HEK293 (cell line): ENCODE results near the gene TADA3.

ENCODE experiments used
- CTCF ChIA-PET: fragments of 350-600 bp; formaldehyde crosslinking; extraction: SDS; loops from one replicate; lab custom pipeline; 2021; ENCODE audit warnings: antibody characterized with exemption; lab: Yijun Ruan, JAX
- POLR2A ChIA-PET: fragments of 300-600 bp; formaldehyde crosslinking; extraction: SDS; loops from one replicate; lab custom pipeline; 2020; ENCODE audit warnings: antibody characterized with exemption, inconsistent platforms; lab: Yijun Ruan, JAX
- H3K27ac ChIP-seq: fragments of 200-500 bp; sonication (Bioruptor generic); 2 replicates; pipeline ENCODE4 v1.5.1; 2014; ENCODE audit warnings: low read depth, low read length, control low read depth, inconsistent platforms; ENCODE audit errors: extremely low read depth
- H3K36me3 ChIP-seq, 2 experiments: fragments of 200-500 bp in 1 of 2; sonication (Bioruptor generic) in 1 of 2; 1 replicate in 1 of 2; 2 replicates in 1 of 2; pipeline ENCODE4 v1.5.1; 2014 to 2017; ENCODE audit warnings: inconsistent platforms in 2 of 2, low read length in 2 of 2; ENCODE audit not compliant: control insufficient read depth in 2 of 2, insufficient read depth in 1 of 2
- H3K4me1 ChIP-seq: fragments of 200-500 bp; sonication (Bioruptor generic); 2 replicates; pipeline ENCODE4 v1.5.1; 2014; ENCODE audit warnings: mild to moderate bottlenecking, low read length, inconsistent platforms; ENCODE audit not compliant: control insufficient read depth, insufficient read depth
- H3K4me3 ChIP-seq: 2 replicates; pipeline ENCODE4 v1.5.1; 2011; ENCODE audit warnings: low read depth, mild to moderate bottlenecking, control low read depth, low read length, moderate library complexity
- H3K9me3 ChIP-seq: fragments of 200-500 bp; sonication (Bioruptor generic); 2 replicates; pipeline ENCODE4 v1.5.1; 2014; ENCODE audit warnings: low read depth, low read length, inconsistent platforms; ENCODE audit not compliant: control insufficient read depth, insufficient read depth
- BCL11A ChIP-seq: fragments of 450-650 bp; formaldehyde crosslinking; IDR thresholded peaks from 2 replicates; pipeline ENCODE4 v1.5.1; 2016; ENCODE audit warnings: low read depth, missing biosample characterization, missing genetic modification characterization
- EGR2 ChIP-seq: fragments of 450-650 bp; formaldehyde crosslinking; IDR thresholded peaks from 2 replicates; pipeline ENCODE4 v1.5.1; 2016; ENCODE audit warnings: low read depth, missing biosample characterization, missing genetic modification characterization
- FEZF1 ChIP-seq: fragments of 450-650 bp; formaldehyde crosslinking; IDR thresholded peaks from 2 replicates; pipeline ENCODE4 v1.5.1; 2016; ENCODE audit warnings: missing biosample characterization, missing genetic modification characterization
- KLF10 ChIP-seq: fragments of 450-650 bp; IDR thresholded peaks from 2 replicates; pipeline ENCODE4 v1.5.1; 2018; ENCODE audit warnings: missing biosample characterization, mild to moderate bottlenecking, missing genetic modification characterization
- MEIS1 ChIP-seq: sonication (generic); formaldehyde crosslinking; IDR thresholded peaks from 2 replicates; pipeline ENCODE4 v1.8.1; 2022; ENCODE audit warnings: missing genetic modification reagents, mild to moderate bottlenecking, borderline replicate concordance
- ZBTB21 ChIP-seq: fragments of 450-650 bp; formaldehyde crosslinking; IDR thresholded peaks from 2 replicates; pipeline ENCODE4 v1.5.1; 2017; ENCODE audit warnings: missing biosample characterization, missing genetic modification characterization
- ZFHX2 ChIP-seq: fragments of 450-650 bp; formaldehyde crosslinking; conservative IDR thresholded peaks from 2 replicates; pipeline ENCODE4 v1.5.1; 2016; ENCODE audit warnings: missing biosample characterization, missing genetic modification characterization
- ZIC2 ChIP-seq: fragments of 450-650 bp; formaldehyde crosslinking; IDR thresholded peaks from 2 replicates; pipeline ENCODE4 v1.5.1; 2016; ENCODE audit warnings: missing biosample characterization, missing genetic modification characterization
- ZNF121 ChIP-seq: fragments of 450-650 bp; formaldehyde crosslinking; IDR thresholded peaks from 2 replicates; pipeline ENCODE4 v1.5.1; 2016; ENCODE audit warnings: missing biosample characterization, missing genetic modification characterization
- ZNF140 ChIP-seq: fragments of 450-650 bp; formaldehyde crosslinking; IDR thresholded peaks from 2 replicates; pipeline ENCODE4 v1.5.1; 2016; ENCODE audit warnings: missing biosample characterization, missing genetic modification characterization
- ZNF354C ChIP-seq: fragments of 450-650 bp; formaldehyde crosslinking; IDR thresholded peaks from 2 replicates; pipeline ENCODE4 v1.5.1; 2016; ENCODE audit warnings: missing biosample characterization, missing genetic modification characterization, low read depth, borderline replicate concordance
- ZNF391 ChIP-seq: fragments of 450-650 bp; formaldehyde crosslinking; IDR thresholded peaks from 2 replicates; pipeline ENCODE4 v1.5.1; 2016; ENCODE audit warnings: low read depth, missing biosample characterization, missing genetic modification characterization, borderline replicate concordance
- ZNF423 ChIP-seq: fragments of 450-650 bp; formaldehyde crosslinking; IDR thresholded peaks from 2 replicates; pipeline ENCODE4 v1.5.1; 2016; ENCODE audit warnings: missing biosample characterization, missing genetic modification characterization
- ZNF560 ChIP-seq: fragments of 450-650 bp; formaldehyde crosslinking; IDR thresholded peaks from 2 replicates; pipeline ENCODE4 v1.5.1; 2017; ENCODE audit warnings: missing biosample characterization, missing genetic modification characterization, borderline replicate concordance
- ZNF561 ChIP-seq: fragments of 450-650 bp; IDR thresholded peaks from 2 replicates; pipeline ENCODE4 v1.5.1; 2018; ENCODE audit warnings: missing biosample characterization, missing genetic modification characterization, borderline replicate concordance
- ZNF654 ChIP-seq: fragments of 450-650 bp; formaldehyde crosslinking; IDR thresholded peaks from 2 replicates; pipeline ENCODE4 v1.5.1; 2016; ENCODE audit warnings: low read depth, missing biosample characterization, missing genetic modification characterization
- ZNF707 ChIP-seq: fragments of 450-650 bp; formaldehyde crosslinking; IDR thresholded peaks from 2 replicates; pipeline ENCODE4 v1.5.1; 2016; ENCODE audit warnings: missing biosample characterization, missing genetic modification characterization
- TF ChIP-seq, protein P1 (sequence below): fragments of 450-650 bp; formaldehyde crosslinking; IDR thresholded peaks from 2 replicates; pipeline ENCODE4 v1.5.1; 2016; ENCODE audit warnings: missing biosample characterization, missing genetic modification characterization
- TF ChIP-seq, protein P2 (sequence below): fragments of 450-650 bp; formaldehyde crosslinking; IDR thresholded peaks from 2 replicates; pipeline ENCODE4 v1.5.1; 2016; ENCODE audit warnings: missing biosample characterization, missing genetic modification characterization, low read depth
- TF ChIP-seq, protein P3 (sequence below): fragments of 450-650 bp; formaldehyde crosslinking; IDR thresholded peaks from 2 replicates; pipeline ENCODE4 v1.5.1; 2016; ENCODE audit warnings: missing biosample characterization, missing genetic modification characterization
- TF ChIP-seq, protein P4 (sequence below): fragments of 450-650 bp; formaldehyde crosslinking; IDR thresholded peaks from 2 replicates; pipeline ENCODE4 v1.5.1; 2016; ENCODE audit warnings: missing biosample characterization, missing genetic modification characterization, borderline replicate concordance
- TF ChIP-seq, protein P5 (sequence below): fragments of 450-650 bp; formaldehyde crosslinking; optimal IDR thresholded peaks from 2 replicates; pipeline ENCODE3; 2016; ENCODE audit warnings: missing biosample characterization, mild to moderate bottlenecking, missing genetic modification characterization

Gene TADA3

DNA sequence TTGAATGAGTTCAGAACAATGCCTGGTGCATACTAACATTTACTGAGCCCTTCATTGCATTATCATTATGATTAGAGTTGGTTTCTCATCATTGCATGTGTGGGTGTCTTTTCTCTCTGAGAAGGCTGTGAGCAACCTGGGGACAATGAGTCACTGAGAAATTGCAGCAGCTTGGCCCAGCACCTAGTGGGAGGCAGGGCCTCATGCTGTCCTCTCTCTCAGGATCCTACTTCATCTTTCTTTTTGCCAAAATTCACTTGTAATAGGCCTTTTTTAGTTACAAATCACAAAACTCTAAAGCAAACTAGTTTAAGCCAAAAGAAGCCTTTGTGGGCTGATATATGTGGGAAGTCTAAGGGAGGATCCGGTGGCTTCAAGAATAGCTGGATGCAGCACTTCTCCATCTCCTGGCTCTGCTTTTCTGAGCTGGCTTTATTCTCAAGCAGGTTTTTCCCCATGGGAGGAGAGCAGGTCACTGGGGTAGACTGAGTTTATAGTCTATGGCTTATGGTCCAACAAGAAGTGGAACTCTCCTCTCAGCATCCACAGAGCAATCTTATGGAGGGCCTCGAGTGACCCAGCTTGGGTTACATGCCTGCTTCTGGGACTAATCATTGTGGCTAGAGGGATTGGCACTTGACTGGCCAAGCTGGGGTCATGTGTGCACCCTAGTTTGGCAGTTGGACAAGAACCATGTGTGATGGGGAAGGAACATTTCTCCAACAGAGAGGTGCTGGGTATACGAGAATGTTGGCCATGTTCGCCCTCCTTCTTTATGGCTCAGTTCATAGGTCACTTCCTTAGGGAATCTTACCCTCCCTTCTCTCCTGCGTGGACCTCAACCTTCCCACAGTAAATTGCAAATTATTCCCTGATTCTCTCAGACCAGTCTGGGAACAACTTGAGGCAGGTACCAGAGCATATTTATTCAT lies 13.9 kb downstream of the TADA3 start:
- no peaks in the 10 kb centered on the region for H3K4me1 ChIP-seq
- CTCF ChIA-PET, result interaction anchor here (0.6 kb wide), 1 partner anchor 174 kb away, joined by 3 read pairs; the partner anchor contains the start of gene PRRT3
- POLR2A ChIA-PET, result interaction anchor here (0.6 kb wide), 1 partner anchor 9 kb away, joined by 3 read pairs; the partner anchor contains the start of gene CAMK1
- TF ChIP-seq ZNF423 (tag by site-specific recombination), result no peak
- TF ChIP-seq ZFHX2, result peak; percentile 48; the same call in 1 of the 2 replicates
- no peak for TF ChIP-seq ZBTB21 (tag by site-specific recombination)
- TF ChIP-seq ZNF121, result no peak
- 0 out of 2 replicates have a peak, but pooled peaks have one; percentile 22 for TF ChIP-seq EGR2
- no peak for TF ChIP-seq ZNF654 (tag by site-specific recombination)
- TF ChIP-seq ZNF707 (tag by site-specific recombination), result no peak
- no peak for TF ChIP-seq BCL11A (tag by site-specific recombination)
- TF ChIP-seq KLF10 (tag by site-specific recombination), result no peak
- TF ChIP-seq ZNF561 (tag by site-specific recombination), result no peak
- TF ChIP-seq ZIC2, result peak; percentile 32; the same call in 1 of the 2 replicates
- peaks cover 10 to 42% of the 10 kb centered on the region in 2 experiments; a peak in 2 of 3 replicates for H3K36me3 ChIP-seq
- no peak overlapping the region for H3K27ac ChIP-seq
- H3K4me3 ChIP-seq, result no peak overlapping the region
- H3K9me3 ChIP-seq, result no peaks in the 10 kb centered on the region

DNA sequence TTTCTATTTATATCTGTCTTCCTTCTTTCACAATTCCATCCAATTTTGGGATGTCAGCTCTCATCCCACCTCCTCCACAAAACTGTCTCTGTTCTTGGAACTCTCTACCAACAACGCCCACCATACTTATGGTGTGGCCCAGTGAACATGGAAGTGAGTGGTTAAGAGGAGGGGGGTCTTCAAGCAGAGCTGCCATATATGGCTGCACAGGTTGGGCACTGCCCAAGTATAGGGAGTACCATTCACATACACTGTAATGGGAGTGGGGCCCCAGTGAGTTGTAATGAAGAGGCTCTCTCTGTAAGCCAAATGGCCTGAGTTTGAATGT lies 14.6 kb downstream of the TADA3 start:
- H3K4me3 ChIP-seq, result no peak overlapping the region
- POLR2A ChIA-PET, result no interaction called here
- H3K4me1 ChIP-seq, result no peaks in the 10 kb centered on the region
- TF ChIP-seq FEZF1 (tag by site-specific recombination) (no peak), ZNF560 (no peak), ZNF391 (no peak), ZBTB21 (tag by site-specific recombination) (no peak), MEIS1 (CRISPR knock-in tag) (no peak), ZNF354C (tag by site-specific recombination) (no peak), ZNF140 (tag by site-specific recombination) (no peak)
- peaks cover 10 to 35% of the 10 kb centered on the region in 2 experiments; a peak in 2 of 3 replicates for H3K36me3 ChIP-seq
- no peaks in the 10 kb centered on the region for H3K9me3 ChIP-seq
- H3K27ac ChIP-seq, result no peak overlapping the region
- CTCF ChIA-PET, result interaction anchor here (0.6 to 0.7 kb wide), 2 partner anchors 46 to 174 kb away, joined by 3 read pairs; partner anchors contain the start of genes BRPF1 and PRRT3

DNA sequence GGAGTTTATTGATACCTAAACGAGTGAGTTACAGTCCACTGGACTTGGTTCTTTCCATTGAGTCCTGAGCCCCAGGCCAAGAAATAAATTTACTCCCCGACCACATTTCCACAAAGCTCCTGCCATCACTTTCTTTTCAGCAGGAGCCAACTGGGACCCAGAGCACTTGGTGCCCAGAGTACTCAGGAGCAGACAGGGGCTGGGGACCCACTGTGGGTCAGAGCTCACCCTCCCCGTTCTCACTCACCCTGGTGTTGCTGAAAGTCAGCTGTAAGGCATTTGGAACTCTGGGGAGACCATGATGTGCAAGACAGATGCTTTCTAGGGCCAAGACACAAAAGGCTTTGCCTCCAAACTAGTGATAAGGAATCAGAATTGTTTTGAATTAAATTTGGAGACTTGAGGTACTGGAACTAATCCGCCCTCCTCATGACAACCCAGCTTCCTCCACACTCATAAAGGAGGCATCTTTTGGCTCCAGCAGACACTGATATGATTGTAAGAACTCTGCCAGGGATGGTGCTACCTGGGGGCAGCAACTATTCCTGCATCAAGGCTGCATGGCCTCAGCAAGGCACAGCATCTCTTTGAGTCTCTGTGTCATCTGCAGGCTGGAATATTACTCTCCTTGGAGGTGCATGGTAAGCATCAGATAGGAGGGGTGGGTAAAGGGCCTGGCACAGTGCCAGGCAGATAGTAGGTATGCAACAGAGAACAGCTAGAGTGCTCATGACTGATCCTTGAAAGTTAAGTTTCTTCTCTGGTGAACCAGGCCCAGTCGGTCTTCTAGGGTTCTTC lies 15.2 kb downstream of the TADA3 start:
- peaks cover 10 to 29% of the 10 kb centered on the region in 2 experiments; a peak in 2 of 3 replicates for H3K36me3 ChIP-seq
- no peaks in the 10 kb centered on the region for H3K9me3 ChIP-seq
- CTCF ChIA-PET, result interaction anchor here (0.7 to 0.9 kb wide), 2 partner anchors 9 to 46 kb away, joined by 3 read pairs; partner anchors contain the start of gene BRPF1
- POLR2A ChIA-PET, result no interaction called here
- no peak overlapping the region for H3K27ac ChIP-seq
- H3K4me3 ChIP-seq, result no peak overlapping the region
- H3K4me1 ChIP-seq, result no peaks in the 10 kb centered on the region
- TF ChIP-seq, protein P1, sequence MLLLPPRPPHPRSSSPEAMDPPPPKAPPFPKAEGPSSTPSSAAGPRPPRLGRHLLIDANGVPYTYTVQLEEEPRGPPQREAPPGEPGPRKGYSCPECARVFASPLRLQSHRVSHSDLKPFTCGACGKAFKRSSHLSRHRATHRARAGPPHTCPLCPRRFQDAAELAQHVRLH (tag by site-specific recombination), result no peak
- TF ChIP-seq, protein P2, sequence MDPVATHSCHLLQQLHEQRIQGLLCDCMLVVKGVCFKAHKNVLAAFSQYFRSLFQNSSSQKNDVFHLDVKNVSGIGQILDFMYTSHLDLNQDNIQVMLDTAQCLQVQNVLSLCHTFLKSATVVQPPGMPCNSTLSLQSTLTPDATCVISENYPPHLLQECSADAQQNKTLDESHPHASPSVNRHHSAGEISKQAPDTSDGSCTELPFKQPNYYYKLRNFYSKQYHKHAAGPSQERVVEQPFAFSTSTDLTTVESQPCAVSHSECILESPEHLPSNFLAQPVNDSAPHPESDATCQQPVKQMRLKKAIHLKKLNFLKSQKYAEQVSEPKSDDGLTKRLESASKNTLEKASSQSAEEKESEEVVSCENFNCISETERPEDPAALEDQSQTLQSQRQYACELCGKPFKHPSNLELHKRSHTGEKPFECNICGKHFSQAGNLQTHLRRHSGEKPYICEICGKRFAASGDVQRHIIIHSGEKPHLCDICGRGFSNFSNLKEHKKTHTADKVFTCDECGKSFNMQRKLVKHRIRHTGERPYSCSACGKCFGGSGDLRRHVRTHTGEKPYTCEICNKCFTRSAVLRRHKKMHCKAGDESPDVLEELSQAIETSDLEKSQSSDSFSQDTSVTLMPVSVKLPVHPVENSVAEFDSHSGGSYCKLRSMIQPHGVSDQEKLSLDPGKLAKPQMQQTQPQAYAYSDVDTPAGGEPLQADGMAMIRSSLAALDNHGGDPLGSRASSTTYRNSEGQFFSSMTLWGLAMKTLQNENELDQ (tag by site-specific recombination), result no peak
- TF ChIP-seq, protein P3, sequence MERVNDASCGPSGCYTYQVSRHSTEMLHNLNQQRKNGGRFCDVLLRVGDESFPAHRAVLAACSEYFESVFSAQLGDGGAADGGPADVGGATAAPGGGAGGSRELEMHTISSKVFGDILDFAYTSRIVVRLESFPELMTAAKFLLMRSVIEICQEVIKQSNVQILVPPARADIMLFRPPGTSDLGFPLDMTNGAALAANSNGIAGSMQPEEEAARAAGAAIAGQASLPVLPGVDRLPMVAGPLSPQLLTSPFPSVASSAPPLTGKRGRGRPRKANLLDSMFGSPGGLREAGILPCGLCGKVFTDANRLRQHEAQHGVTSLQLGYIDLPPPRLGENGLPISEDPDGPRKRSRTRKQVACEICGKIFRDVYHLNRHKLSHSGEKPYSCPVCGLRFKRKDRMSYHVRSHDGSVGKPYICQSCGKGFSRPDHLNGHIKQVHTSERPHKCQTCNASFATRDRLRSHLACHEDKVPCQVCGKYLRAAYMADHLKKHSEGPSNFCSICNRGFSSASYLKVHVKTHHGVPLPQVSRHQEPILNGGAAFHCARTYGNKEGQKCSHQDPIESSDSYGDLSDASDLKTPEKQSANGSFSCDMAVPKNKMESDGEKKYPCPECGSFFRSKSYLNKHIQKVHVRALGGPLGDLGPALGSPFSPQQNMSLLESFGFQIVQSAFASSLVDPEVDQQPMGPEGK (tag by site-specific recombination), result no peak
- TF ChIP-seq, protein P4, sequence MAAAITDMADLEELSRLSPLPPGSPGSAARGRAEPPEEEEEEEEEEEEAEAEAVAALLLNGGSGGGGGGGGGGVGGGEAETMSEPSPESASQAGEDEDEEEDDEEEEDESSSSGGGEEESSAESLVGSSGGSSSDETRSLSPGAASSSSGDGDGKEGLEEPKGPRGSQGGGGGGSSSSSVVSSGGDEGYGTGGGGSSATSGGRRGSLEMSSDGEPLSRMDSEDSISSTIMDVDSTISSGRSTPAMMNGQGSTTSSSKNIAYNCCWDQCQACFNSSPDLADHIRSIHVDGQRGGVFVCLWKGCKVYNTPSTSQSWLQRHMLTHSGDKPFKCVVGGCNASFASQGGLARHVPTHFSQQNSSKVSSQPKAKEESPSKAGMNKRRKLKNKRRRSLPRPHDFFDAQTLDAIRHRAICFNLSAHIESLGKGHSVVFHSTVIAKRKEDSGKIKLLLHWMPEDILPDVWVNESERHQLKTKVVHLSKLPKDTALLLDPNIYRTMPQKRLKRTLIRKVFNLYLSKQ (tag by site-specific recombination), result no peak
- TF ChIP-seq, protein P5, sequence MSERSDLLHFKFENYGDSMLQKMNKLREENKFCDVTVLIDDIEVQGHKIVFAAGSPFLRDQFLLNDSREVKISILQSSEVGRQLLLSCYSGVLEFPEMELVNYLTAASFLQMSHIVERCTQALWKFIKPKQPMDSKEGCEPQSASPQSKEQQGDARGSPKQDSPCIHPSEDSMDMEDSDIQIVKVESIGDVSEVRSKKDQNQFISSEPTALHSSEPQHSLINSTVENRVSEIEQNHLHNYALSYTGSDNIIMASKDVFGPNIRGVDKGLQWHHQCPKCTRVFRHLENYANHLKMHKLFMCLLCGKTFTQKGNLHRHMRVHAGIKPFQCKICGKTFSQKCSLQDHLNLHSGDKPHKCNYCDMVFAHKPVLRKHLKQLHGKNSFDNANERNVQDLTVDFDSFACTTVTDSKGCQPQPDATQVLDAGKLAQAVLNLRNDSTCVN, result no peak
